Esophagus muscularis mucosa (tissue), 4 donors: ENCODE data around the gene CPAMD8.

Experiments
- CTCF ChIP-seq, 3 experiments: fragments of 200-600 bp in 2 of 3; fragments of 450-650 bp in 1 of 3; sonication (generic) in 2 of 3; IDR thresholded peaks; one replicate each; pipeline ENCODE4 v1.5.1; 2017 to 2019; ENCODE audit warnings: antibody characterized with exemption in 3 of 3, mild to moderate bottlenecking in 2 of 3, moderate library complexity in 1 of 3
- EP300 ChIP-seq: sonication (generic); formaldehyde crosslinking; IDR thresholded peaks from one replicate; pipeline ENCODE4 v1.6.1; 2017; ENCODE audit warnings: antibody characterized with exemption
- POLR2A ChIP-seq: fragments of 450-650 bp; IDR thresholded peaks from one replicate; pipeline ENCODE4 v1.6.1; 2017; ENCODE audit warnings: antibody characterized with exemption, moderate library complexity, mild to moderate bottlenecking, low read depth
- POLR2AphosphoS5 ChIP-seq, 2 donors: sonication (generic); formaldehyde crosslinking; IDR thresholded peaks; one replicate each; pipeline ENCODE4 v1.6.1; 2017; ENCODE audit warnings: antibody characterized with exemption in 2 of 2

- no peak for TF ChIP-seq POLR2AphosphoS5 (IDR thresholded peaks at IDR 0.05)
- no peak for TF ChIP-seq CTCF (IDR thresholded peaks at IDR 0.05)
- TF ChIP-seq POLR2A: no peak
- no peak for TF ChIP-seq EP300
Observed at GRCh38 chr19:17037966-17038500, 11.4 kb upstream of the CPAMD8 start.
